GM12872 (cell line): ENCODE measurements around the gene CENPL.

ENCODE experiments used
- TF ChIP-seq, protein P1 (sequence below): IDR thresholded peaks from 3 replicates; pipeline ENCODE4 v1.5.1; 2011; ENCODE audit warnings: low read depth, mild to moderate bottlenecking, low read length, moderate library complexity; ENCODE audit not compliant: insufficient read depth

CENPL gene

DNA sequence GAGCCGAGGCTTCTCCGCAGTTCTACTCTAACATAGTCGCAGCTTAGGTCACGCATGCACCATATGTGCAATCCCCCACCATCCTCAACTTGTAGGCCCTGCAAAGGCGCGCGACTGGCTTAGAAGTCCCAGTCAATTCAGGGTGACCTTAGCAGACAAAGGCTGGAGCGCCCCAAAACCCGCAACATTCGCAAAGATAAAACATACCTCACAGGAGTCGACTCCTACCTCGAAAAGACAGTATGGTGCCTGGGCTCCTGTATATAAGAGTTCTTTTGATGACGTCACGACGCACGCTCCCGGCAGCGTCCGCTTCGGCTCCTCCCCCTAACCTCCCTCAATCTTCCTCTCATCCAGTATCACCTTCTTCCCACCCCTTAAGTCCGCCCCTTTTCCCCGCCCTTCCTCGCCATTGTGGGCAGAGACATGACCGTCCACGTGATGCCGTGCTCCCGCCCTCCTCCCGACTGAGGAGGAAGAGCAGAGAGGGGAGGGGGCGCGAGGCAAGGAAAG lies 43.1 kb upstream of the CENPL start, which contains the start of gene GAS5:
Gene GAS5 (minus strand): TSS at position 237 of the 513 bp plus-strand sequence.
- TF ChIP-seq, protein P1, sequence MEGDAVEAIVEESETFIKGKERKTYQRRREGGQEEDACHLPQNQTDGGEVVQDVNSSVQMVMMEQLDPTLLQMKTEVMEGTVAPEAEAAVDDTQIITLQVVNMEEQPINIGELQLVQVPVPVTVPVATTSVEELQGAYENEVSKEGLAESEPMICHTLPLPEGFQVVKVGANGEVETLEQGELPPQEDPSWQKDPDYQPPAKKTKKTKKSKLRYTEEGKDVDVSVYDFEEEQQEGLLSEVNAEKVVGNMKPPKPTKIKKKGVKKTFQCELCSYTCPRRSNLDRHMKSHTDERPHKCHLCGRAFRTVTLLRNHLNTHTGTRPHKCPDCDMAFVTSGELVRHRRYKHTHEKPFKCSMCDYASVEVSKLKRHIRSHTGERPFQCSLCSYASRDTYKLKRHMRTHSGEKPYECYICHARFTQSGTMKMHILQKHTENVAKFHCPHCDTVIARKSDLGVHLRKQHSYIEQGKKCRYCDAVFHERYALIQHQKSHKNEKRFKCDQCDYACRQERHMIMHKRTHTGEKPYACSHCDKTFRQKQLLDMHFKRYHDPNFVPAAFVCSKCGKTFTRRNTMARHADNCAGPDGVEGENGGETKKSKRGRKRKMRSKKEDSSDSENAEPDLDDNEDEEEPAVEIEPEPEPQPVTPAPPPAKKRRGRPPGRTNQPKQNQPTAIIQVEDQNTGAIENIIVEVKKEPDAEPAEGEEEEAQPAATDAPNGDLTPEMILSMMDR = no peak

- TF ChIP-seq, protein P1 = no peak
Observed at GRCh38 chr1:173867141-173867752, 42.6 kb upstream of the CENPL start.

GRCh38 chr1:173866413-173867115 lies 41.9 kb upstream of the CENPL start:
- TF ChIP-seq, protein P1 = no peak

DNA sequence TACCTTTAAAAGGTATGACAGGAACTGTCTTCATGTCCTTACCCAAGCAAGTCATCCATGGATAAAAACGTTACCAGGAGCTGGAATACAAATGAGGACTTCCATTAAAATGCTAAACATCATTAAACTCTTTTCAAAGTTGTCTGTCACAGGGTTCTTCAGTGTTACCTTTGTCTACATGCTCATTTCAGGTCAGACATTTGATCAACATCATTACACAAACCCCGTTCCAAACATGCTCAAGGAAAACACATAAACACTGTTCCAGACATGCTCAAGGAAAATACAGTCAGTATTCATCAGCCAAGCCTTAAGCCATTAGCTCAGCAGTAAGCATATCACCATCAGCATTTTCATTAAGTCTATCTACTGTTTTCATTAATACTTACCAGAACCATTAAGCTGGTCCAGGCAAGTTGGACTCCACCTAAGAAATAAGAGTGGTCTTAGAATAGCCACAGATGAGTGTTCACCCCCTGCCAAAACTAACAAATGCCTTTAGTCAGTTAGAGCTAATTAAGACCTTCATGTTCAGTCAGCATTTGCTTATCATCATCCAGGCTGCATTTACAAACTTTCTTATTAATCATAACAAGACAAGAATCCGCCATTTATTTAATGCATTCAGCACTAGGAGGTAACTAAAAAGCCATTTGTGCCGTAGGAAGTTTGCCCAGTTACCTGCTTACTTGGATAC lies 40.9 kb upstream of the CENPL start:
- TF ChIP-seq, protein P1 = no peak

GRCh38 chr1:173864179-173864867 lies 39.6 kb upstream of the CENPL start:
- TF ChIP-seq, protein P1 = no peak

GRCh38 chr1:173863224-173864161 lies 38.8 kb upstream of the CENPL start:
- TF ChIP-seq, protein P1 = no peak
